ENCODE results near the gene CDK18. TPM values are rescaled to one million over a fixed set of nuclear protein-coding genes. Genes with fewer than 3 reads are reported as not detected.

Gene CDK18
- total RNA-seq, 6 donors from 2014 or later, result 16.7 to 130 (median 30.4) TPM

DNA sequence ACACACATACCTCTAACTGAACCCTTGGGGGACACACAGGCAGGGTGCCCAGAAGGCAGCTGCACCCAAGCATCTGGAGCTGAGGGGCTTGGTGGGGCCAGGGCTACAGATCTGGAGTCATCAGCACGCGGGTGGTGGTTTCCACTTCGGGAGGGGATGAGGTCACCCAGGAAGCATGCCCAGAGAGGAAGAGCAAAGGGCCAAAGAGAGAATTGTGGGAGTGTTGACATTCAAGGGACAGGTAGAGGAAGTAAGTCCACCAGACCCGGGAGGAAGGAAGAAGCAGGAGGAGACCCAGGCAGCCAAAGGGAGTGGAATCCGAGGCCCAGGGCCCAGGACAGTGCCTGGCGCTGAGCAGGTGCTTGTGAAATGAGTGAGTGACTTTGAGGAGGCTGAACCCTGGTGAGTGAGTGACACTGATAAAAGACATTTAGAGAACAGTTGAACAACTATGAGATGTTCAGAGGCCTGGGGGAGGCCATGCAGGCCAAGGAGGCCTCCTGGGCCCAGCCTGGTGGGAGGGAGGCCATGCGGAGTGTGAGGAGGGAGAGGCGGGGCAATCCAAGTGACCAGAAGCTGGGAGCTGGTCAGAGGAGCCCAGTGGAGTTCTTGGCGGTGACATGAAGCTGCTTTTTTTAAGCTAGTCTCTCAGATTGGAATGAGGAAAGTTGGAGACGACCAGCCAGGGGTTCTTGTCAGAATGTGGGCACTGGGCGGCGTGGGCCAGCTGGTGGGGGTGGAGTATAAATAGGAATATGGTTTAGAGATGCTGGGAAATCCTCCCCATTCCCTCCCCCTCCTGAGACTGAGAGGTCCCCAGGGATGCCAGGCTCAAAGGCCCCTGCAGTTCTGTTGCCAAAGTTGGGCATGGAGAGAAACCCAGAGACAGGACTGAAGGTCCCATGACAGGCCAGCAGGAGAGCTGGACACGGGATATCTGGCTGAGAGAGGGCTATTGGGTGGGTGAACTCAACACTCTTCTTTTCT is 7.9 kb downstream of the CDK18 start:
- Histone ChIP-seq H3K27me3 (no peaks in the 10 kb centered on the region), H3K36me3 (no peaks in the 10 kb centered on the region), H3K27ac (peak overlapping the region in 3 of 4 donors; percentile 54 to 72 (median 58)), H3K9me3 (no peaks in the 10 kb centered on the region), H3K4me3 (no peak overlapping the region), H3K4me1 (peaks cover 12 to 32% (median 27%) of the 10 kb centered on the region in 4 donors)
- TF ChIP-seq POLR2AphosphoS5 (IDR thresholded peaks at IDR 0.05) (peak in 1 of 2 donors; percentile 26), EP300 (IDR thresholded peaks at IDR 0.05) (no peak)
- TF ChIP-seq, protein P1, sequence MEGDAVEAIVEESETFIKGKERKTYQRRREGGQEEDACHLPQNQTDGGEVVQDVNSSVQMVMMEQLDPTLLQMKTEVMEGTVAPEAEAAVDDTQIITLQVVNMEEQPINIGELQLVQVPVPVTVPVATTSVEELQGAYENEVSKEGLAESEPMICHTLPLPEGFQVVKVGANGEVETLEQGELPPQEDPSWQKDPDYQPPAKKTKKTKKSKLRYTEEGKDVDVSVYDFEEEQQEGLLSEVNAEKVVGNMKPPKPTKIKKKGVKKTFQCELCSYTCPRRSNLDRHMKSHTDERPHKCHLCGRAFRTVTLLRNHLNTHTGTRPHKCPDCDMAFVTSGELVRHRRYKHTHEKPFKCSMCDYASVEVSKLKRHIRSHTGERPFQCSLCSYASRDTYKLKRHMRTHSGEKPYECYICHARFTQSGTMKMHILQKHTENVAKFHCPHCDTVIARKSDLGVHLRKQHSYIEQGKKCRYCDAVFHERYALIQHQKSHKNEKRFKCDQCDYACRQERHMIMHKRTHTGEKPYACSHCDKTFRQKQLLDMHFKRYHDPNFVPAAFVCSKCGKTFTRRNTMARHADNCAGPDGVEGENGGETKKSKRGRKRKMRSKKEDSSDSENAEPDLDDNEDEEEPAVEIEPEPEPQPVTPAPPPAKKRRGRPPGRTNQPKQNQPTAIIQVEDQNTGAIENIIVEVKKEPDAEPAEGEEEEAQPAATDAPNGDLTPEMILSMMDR (IDR thresholded peaks at IDR 0.05), result no peak
- 57 to 60% methylated on average over 13 of the region's 13 CpGs for WGBS, 2 donors
- ATAC-seq (ENCODE audit: low FRiP score in 2 of 2) (peak in 1 of 2 donors; percentile 37), DNase-seq (peak in 1 of 2 donors; percentile 35)

DNA sequence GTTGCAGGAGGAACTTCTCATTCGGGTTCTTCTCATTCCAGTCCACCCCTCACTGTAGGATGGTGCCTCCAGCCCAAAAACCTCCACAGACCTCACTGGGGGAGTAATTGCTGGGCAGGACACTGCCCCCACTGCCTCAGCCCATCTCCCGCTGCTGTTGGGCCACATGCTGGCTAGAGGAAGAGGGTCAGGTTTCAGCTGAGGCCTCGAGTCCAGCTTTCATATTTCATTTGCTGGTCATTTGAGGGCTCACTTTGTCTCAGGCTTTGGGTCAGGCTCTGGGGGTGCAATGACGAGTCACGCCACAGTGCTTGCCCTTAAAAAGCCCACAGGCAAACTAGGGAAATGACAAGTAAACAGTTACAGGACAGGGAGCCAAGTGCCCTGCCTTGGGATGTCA is 9.3 kb downstream of the CDK18 start:
- TF ChIP-seq, protein P1 (IDR thresholded peaks at IDR 0.05), result no peak
- TF ChIP-seq EP300 (IDR thresholded peaks at IDR 0.05) (no peak), POLR2AphosphoS5 (IDR thresholded peaks at IDR 0.05) (no peak), POLR2A (IDR thresholded peaks at IDR 0.05) (no peak)
- Histone ChIP-seq H3K27ac (peak overlapping the region in 2 of 4 donors; percentile 58 to 72), H3K27me3 (no peaks in the 10 kb centered on the region), H3K9me3 (no peaks in the 10 kb centered on the region), H3K36me3 (no peaks in the 10 kb centered on the region), H3K4me1 (peaks cover 12 to 32% (median 27%) of the 10 kb centered on the region in 4 donors), H3K4me3 (no peak overlapping the region)
- WGBS, 2 donors, result 70 to 72% methylated on average over 4 to 5 of the region's 5 CpGs
- DNase-seq (no peak), ATAC-seq (ENCODE audit: low FRiP score in 2 of 2) (no peak)

DNA sequence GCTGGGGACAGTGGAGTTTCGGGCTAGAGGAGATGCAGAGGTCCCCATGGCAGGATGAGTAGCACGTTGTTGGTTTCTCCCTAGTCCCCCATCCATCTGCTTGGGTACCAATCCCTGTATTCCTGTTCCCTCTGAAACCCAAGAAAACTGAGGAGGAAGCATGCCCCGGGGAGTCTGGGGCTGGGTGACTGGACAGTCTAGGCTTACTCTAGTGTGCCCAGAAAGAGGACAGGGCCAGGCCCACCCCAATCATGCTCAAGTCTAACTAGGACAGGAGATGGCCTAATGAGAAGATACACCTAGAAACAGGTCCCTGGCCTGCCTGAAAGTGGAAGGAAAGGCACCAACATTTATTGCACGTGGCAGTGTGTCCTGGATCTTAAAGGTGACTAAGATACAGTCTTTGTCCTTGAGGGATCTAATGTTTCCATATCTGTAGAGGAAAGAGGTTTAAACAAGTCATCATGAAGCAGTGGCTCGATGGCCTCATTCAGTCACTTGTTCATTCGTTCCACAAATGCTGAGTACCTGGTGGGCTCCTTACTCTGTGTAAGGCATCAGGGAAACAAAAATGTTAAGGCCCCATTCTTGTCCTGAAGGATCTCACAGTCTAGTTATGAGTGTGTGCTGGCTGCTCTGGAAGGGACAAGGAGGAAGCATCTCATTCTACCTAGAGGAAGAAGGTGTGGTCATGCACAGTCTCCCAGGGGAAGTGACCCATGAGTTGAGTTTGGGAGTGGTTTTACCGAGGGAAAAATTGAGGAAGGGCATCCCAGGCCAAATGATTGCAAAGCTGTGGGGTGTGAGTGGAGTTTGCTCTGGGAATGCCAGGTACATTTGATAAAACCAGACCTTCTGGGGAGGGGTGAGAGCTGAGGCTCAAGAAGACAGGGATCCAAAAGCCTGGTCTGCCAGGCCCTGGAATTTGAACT is 10.0 kb downstream of the CDK18 start:
- H3K27ac ChIP-seq, result peak overlapping the region in 1 of 4 donors; percentile 72
- WGBS, 2 donors, result 67 to 78% methylated on average over 6 to 7 of the region's 7 CpGs
- no peak overlapping the region for H3K4me3 ChIP-seq

DNA sequence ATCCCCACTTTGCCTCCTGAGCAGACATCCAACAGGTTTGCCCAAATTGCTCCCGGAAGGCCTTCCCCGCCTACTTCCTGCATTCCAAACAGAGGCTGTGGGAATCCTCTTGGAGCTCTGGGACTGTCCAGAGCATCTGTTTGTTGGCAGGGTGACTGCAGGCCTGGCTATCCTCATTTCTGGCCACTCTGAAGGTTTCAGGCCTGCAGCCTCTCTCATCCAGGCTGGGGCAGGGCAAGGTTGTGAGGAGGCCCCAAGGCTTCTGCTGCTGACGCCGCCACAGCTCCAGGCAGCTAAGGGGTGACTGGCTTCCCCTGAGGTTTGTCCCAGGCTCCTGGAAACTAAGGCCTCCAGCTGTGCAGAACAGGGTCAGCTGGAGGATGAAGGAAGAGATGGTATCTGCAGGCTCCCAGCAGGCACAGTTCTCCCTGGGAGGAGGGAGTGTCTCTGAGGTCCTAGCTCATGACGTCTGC is 11.3 kb downstream of the CDK18 start:
- TF ChIP-seq POLR2AphosphoS5 (IDR thresholded peaks at IDR 0.05) (no peak), EP300 (IDR thresholded peaks at IDR 0.05) (no peak), POLR2A (IDR thresholded peaks at IDR 0.05) (no peak)
- TF ChIP-seq, protein P1 (IDR thresholded peaks at IDR 0.05), result no peak
- Histone ChIP-seq H3K4me3 (no peak overlapping the region), H3K27me3 (no peaks in the 10 kb centered on the region), H3K27ac (peak overlapping the region in 3 of 4 donors; percentile 22 to 58 (median 30)), H3K9me3 (no peaks in the 10 kb centered on the region), H3K36me3 (no peaks in the 10 kb centered on the region), H3K4me1 (peaks cover 12 to 33% (median 31%) of the 10 kb centered on the region in 4 donors)
- 54 to 78% methylated on average over 4 to 5 of the region's 5 CpGs for WGBS, 2 donors
- DNase-seq, result no peak
- no peak for ATAC-seq (ENCODE audit: low FRiP score in 2 of 2)

More for the DNA sequence above, 10.0 kb downstream of the CDK18 start:
- no peaks in the 10 kb centered on the region for H3K36me3 ChIP-seq
- no peak for DNase-seq
- TF ChIP-seq POLR2AphosphoS5 (IDR thresholded peaks at IDR 0.05), result no peak
- TF ChIP-seq, protein P1 (IDR thresholded peaks at IDR 0.05), result no peak
- TF ChIP-seq EP300 (IDR thresholded peaks at IDR 0.05), result no peak
- no peak for TF ChIP-seq POLR2A (IDR thresholded peaks at IDR 0.05)
- peaks cover 12 to 32% (median 27%) of the 10 kb centered on the region in 4 donors for H3K4me1 ChIP-seq
- ATAC-seq (ENCODE audit: low FRiP score in 2 of 2), result no peak
- no peaks in the 10 kb centered on the region for H3K27me3 ChIP-seq
- H3K9me3 ChIP-seq, result no peaks in the 10 kb centered on the region

Measured in upper lobe of left lung (tissue), 6 donors.